Measurements from ENCODE around the gene UNC79. TPM values are rescaled to one million over a fixed set of nuclear protein-coding genes. Genes with fewer than 3 reads are reported as not detected.
"Not testable (repeated sequence)": the region's sequence is repeated elsewhere in the genome, so short reads cannot be mapped to it uniquely, and the experiment has no call there.

UNC79 gene
- total RNA-seq, 4 donors from 2014 or later, result under 0.01 to 0.23 (median 0.18) TPM

GRCh38 chr14:93398491-93398890, 32.2 kb upstream of the UNC79 start:
- DNase-seq (ENCODE audit: extremely low spot score), result no peak
- peaks cover 0 to 13% (median 9%) of the 10 kb centered on the region in 4 donors for H3K9me3 ChIP-seq
- no peak for TF ChIP-seq CTCF (IDR thresholded peaks at IDR 0.05)
- TF ChIP-seq POLR2AphosphoS5 (IDR thresholded peaks at IDR 0.05), result no peak
- no peak for TF ChIP-seq POLR2A (IDR thresholded peaks at IDR 0.05; ENCODE audit: low read depth)
- TF ChIP-seq EP300 (IDR thresholded peaks at IDR 0.05), result no peak
- no peaks in the 10 kb centered on the region for H3K4me1 ChIP-seq
- intact Hi-C loops (cut with DNase I), result no loop called here
- no peak overlapping the region for H3K27ac ChIP-seq (replicated peaks in 1 of 4)
- no peak overlapping the region for H3K4me3 ChIP-seq
- no peaks in the 10 kb centered on the region for H3K27me3 ChIP-seq
- H3K36me3 ChIP-seq, result no peaks in the 10 kb centered on the region

DNA sequence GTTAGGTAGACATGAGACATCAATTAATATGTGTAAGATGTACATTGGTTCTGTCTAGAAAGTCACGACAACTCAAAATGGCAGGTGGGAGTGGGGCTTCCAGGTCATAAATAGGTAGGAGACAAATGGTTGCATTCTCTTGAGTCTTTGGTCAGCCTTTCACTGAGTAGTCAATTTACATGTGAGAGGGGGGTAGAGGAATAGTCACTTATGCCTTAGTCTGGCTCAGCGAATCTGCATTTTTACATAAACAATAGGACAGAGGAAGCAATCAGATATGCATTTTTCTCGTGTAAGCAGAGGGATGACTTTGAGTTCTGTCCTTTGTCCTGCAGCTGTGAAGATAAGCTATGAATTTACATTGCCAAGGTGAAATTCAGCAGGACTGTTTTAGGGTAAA, 27.8 kb upstream of the UNC79 start:
- H3K36me3 ChIP-seq, result no peaks in the 10 kb centered on the region
- H3K9me3 ChIP-seq, result no peaks in the 10 kb centered on the region
- H3K4me3 ChIP-seq, result no peak overlapping the region
- H3K27me3 ChIP-seq, result no peaks in the 10 kb centered on the region
- H3K27ac ChIP-seq (replicated peaks in 1 of 4), result no peak overlapping the region
- H3K4me1 ChIP-seq, result no peaks in the 10 kb centered on the region
- TF ChIP-seq EP300 (IDR thresholded peaks at IDR 0.05) (no peak), POLR2A (IDR thresholded peaks at IDR 0.05; ENCODE audit: low read depth) (no peak), POLR2AphosphoS5 (IDR thresholded peaks at IDR 0.05) (no peak), CTCF (IDR thresholded peaks at IDR 0.05) (no peak)
- 55% methylated on average over 3 of the region's 3 CpGs for WGBS
- intact Hi-C loops (cut with DNase I), result no loop called here
- DNase-seq (ENCODE audit: extremely low spot score), result no peak

DNA sequence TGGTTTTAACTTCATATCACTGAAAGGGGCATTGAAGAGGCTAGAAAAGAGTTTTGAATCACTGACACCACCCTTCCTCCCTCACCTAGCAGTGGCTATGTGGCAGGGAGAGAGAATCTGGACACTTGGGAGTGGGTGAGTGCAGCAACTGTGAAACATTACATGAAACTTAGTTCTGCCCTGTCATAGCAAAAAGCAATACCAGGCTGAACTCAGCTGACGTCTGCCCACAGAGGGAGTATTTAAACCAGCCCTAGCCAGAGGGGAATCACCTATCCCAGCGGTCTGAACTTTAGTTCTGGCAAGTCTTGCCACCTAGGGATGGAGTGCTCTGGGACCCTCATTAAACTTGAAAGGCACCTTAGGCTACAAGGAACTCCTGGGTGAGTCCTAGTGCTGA, 20.7 kb upstream of the UNC79 start:
- intact Hi-C loops (cut with DNase I), result no loop called here
- 67% methylated on average over 1 of the region's 2 CpGs for WGBS
- H3K36me3 ChIP-seq, result no peaks in the 10 kb centered on the region
- H3K27ac ChIP-seq (replicated peaks in 1 of 4), result no peak overlapping the region
- H3K4me3 ChIP-seq, result no peak overlapping the region
- no peaks in the 10 kb centered on the region for H3K27me3 ChIP-seq
- no peaks in the 10 kb centered on the region for H3K4me1 ChIP-seq
- TF ChIP-seq EP300 (IDR thresholded peaks at IDR 0.05), result no peak
- DNase-seq (ENCODE audit: extremely low spot score), result no peak
- H3K9me3 ChIP-seq, result peaks cover 0 to 4% (median 0%) of the 10 kb centered on the region in 4 donors

DNA sequence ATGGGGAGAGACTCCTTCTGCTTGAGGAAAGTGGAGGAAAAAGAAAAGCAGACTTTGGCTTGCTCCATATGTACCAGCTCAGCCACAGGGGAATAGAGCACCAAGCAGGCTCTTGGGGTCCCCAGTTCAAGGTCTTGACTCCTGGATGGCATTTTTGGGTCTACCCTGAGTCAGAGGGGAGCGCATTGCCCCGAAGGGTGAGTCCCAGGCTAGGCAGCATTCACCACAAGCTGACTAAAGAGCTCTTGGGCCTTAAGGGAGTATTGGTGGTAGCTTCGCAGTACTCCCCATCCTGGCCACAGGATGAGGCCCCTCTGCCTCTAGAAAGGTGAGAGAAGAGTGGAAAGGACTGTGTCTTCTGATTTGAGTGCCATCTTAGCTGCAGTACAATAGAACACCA, 19.8 kb upstream of the UNC79 start:
- WGBS, result 72% methylated on average over 3 of the region's 3 CpGs
- no peaks in the 10 kb centered on the region for H3K36me3 ChIP-seq
- intact Hi-C loops (cut with DNase I), result no loop called here

GRCh38 chr14:93425136-93425535, 5.6 kb upstream of the UNC79 start:
- intact Hi-C loops (cut with DNase I); DNase-seq (ENCODE audit: extremely low spot score): not testable (repeated sequence)
- 100% methylated on average over 1 of the region's 1 CpG for WGBS

More for the DNA sequence above, 19.8 kb upstream of the UNC79 start:
- TF ChIP-seq CTCF (IDR thresholded peaks at IDR 0.05), result no peak
- no peak for TF ChIP-seq POLR2A (IDR thresholded peaks at IDR 0.05; ENCODE audit: low read depth)
- TF ChIP-seq POLR2AphosphoS5 (IDR thresholded peaks at IDR 0.05), result no peak
- TF ChIP-seq EP300 (IDR thresholded peaks at IDR 0.05), result no peak
- Histone ChIP-seq H3K27ac (replicated peaks in 1 of 4) (no peak overlapping the region), H3K9me3 (peaks cover 0 to 4% (median 0%) of the 10 kb centered on the region in 4 donors), H3K27me3 (no peaks in the 10 kb centered on the region), H3K4me1 (no peaks in the 10 kb centered on the region), H3K4me3 (no peak overlapping the region)
- no peak for DNase-seq (ENCODE audit: extremely low spot score)

DNA sequence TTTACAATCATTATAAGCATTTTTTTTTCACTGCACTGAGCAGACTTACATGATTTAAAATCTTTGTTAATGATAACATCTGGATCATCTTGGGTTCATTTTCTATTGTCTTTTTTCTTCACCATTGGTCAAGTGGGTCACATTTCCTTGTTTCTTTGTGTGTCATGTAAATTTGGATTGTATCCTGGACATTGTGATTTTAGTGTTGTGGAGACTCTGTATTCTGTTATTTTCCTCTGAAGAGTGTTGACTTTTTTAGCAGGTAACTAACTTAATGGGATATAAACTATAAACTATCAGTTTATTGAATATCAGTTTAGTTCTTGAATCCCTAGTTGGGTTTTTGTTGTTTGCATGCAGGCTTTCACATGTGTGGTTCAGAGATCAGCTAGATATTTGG, 4.0 kb upstream of the UNC79 start:
- TF ChIP-seq POLR2AphosphoS5 (IDR thresholded peaks at IDR 0.05) (no peak), POLR2A (IDR thresholded peaks at IDR 0.05; ENCODE audit: low read depth) (no peak)
- Histone ChIP-seq H3K9me3 (peaks cover 0 to 39% (median 20%) of the 10 kb centered on the region in 4 donors), H3K36me3 (no peaks in the 10 kb centered on the region), H3K27ac (replicated peaks in 1 of 4) (no peak overlapping the region), H3K4me3 (no peak overlapping the region), H3K27me3 (peaks cover 0 to 35% (median 9%) of the 10 kb centered on the region in 4 donors), H3K4me1 (peaks cover 0 to 15% (median 11%) of the 10 kb centered on the region in 4 donors)
- DNase-seq (ENCODE audit: extremely low spot score), result no peak
- intact Hi-C loops (cut with DNase I), result no loop called here

More at GRCh38 chr14:93425136-93425535, 5.6 kb upstream of the UNC79 start:
- Histone ChIP-seq H3K27me3 (peaks cover 0 to 19% (median 4%) of the 10 kb centered on the region in 4 donors), H3K9me3 (peaks cover 0 to 39% (median 20%) of the 10 kb centered on the region in 4 donors)
- H3K4me3 ChIP-seq; H3K36me3 ChIP-seq; H3K27ac ChIP-seq (replicated peaks in 1 of 4); H3K4me1 ChIP-seq: not testable (repeated sequence)

Measured in esophagus muscularis mucosa (tissue), 4 donors.